IPS DF 6.9 (cell line): ENCODE measurements around the gene GCAT.
A peak's percentile ranks its signal among the peaks of the same experiment; 100 is the strongest.

Experiments used
- DNase-seq: peaks from one replicate; pipeline ENCODE4 v3.0.0-alpha.2; 2013; ENCODE audit warnings: low read depth, low spot score
- H3K27ac ChIP-seq: one replicate; pipeline ENCODE4 v1.5.1; 2013; ENCODE audit warnings: low read length, control low read depth
- H3K27me3 ChIP-seq: 2 replicates; pipeline ENCODE4 v1.6.1; 2013; ENCODE audit warnings: mild to moderate bottlenecking, low read length; ENCODE audit not compliant: control insufficient read depth, insufficient read depth
- H3K36me3 ChIP-seq: 2 replicates; pipeline ENCODE4 v1.6.1; 2013; ENCODE audit warnings: low read length; ENCODE audit not compliant: control insufficient read depth, insufficient read depth
- H3K4me1 ChIP-seq: 2 replicates; pipeline ENCODE4 v1.6.1; 2013; ENCODE audit warnings: low read length; ENCODE audit not compliant: control insufficient read depth, insufficient read depth
- H3K4me3 ChIP-seq: 2 replicates; pipeline ENCODE4 v1.5.1; 2013; ENCODE audit warnings: mild to moderate bottlenecking, low read length
- H3K9me3 ChIP-seq: 2 replicates; pipeline ENCODE4 v1.6.1; 2013; ENCODE audit warnings: low read length, inconsistent platforms; ENCODE audit not compliant: control insufficient read depth, insufficient read depth
- WGBS: extraction: QIAGEN DNeasy Blood & Tissue Kit; methylation state at CpG from one replicate; pipeline ENCODE4 v1.1.7; 2013; ENCODE audit warnings: mixed read lengths, missing lambda C conversion rate; ENCODE audit not compliant: insufficient read length, insufficient coverage; 5-methylcytosine and 5-hydroxymethylcytosine counted together

Gene GCAT

GRCh38 chr22:37822079-37822833 is 14.5 kb downstream of the GCAT start:
- Histone ChIP-seq H3K27me3 (peaks cover 9% of the 10 kb centered on the region; the same call in 1 of the 2 replicates), H3K9me3 (no peaks in the 10 kb centered on the region), H3K4me3 (no peak overlapping the region), H3K4me1 (peaks cover 13% of the 10 kb centered on the region), H3K27ac (no peak overlapping the region), H3K36me3 (no peaks in the 10 kb centered on the region; the same call in 1 of the 2 replicates)
- WGBS = no CpG with 5 or more reads among the region's 8 CpGs
- DNase-seq = no peak

- no CpG with 5 or more reads among the region's 21 CpGs for WGBS
- DNase-seq = no peak
- H3K36me3 ChIP-seq = no peaks in the 10 kb centered on the region; the same call in 1 of the 2 replicates
- H3K4me3 ChIP-seq = no peak within 1 kb of the TSS
- no peaks in the 10 kb centered on the region for H3K9me3 ChIP-seq
- H3K27ac ChIP-seq = no peak within 1 kb of the TSS
- peaks cover 9% of the 10 kb centered on the region; the same call in 1 of the 2 replicates for H3K27me3 ChIP-seq
- peaks cover 11% of the 10 kb centered on the region for H3K4me1 ChIP-seq
These were observed 15.6 kb downstream of the GCAT start, which contains the start of gene GALR3 for GRCh38 chr22:37823134-37823985. Gene GALR3 (plus strand): TSS chr22:37823382. CDS start chr22:37823407, 25 bp downstream.

GRCh38 chr22:37824674-37825641 is 17.2 kb downstream of the GCAT start:
- no peaks in the 10 kb centered on the region for H3K9me3 ChIP-seq
- H3K4me3 ChIP-seq = peak overlapping the region; percentile 75
- no peaks in the 10 kb centered on the region; the same call in 1 of the 2 replicates for H3K36me3 ChIP-seq
- H3K4me1 ChIP-seq = peaks cover 9% of the 10 kb centered on the region
- peaks cover 9% of the 10 kb centered on the region; the same call in 1 of the 2 replicates for H3K27me3 ChIP-seq
- H3K27ac ChIP-seq = no peak overlapping the region
- WGBS = no CpG with 5 or more reads among the region's 135 CpGs
- no peak for DNase-seq

- Histone ChIP-seq H3K4me1 (peaks cover 9% of the 10 kb centered on the region), H3K27me3 (peaks cover 9% of the 10 kb centered on the region; the same call in 1 of the 2 replicates), H3K4me3 (no peak overlapping the region), H3K9me3 (no peaks in the 10 kb centered on the region), H3K36me3 (peaks cover 10% of the 10 kb centered on the region), H3K27ac (no peak overlapping the region)
- no peak for DNase-seq
- no CpG with 5 or more reads among the region's 9 CpGs for WGBS
These were observed 19.3 kb downstream of the GCAT start for GRCh38 chr22:37827056-37827455.

GRCh38 chr22:37830093-37830842 is 22.5 kb downstream of the GCAT start:
- Histone ChIP-seq H3K27ac (no peak overlapping the region), H3K4me3 (no peak overlapping the region), H3K4me1 (no peaks in the 10 kb centered on the region), H3K36me3 (peaks cover 19% of the 10 kb centered on the region), H3K9me3 (no peaks in the 10 kb centered on the region), H3K27me3 (peaks cover 5% of the 10 kb centered on the region; the same call in 1 of the 2 replicates)
- WGBS = no CpG with 5 or more reads among the region's 14 CpGs
- DNase-seq = no peak

GRCh38 chr22:37831472-37831871 is 23.7 kb downstream of the GCAT start:
- no peak overlapping the region for H3K27ac ChIP-seq
- no CpG with 5 or more reads among the region's 11 CpGs for WGBS
- H3K36me3 ChIP-seq = peaks cover 19% of the 10 kb centered on the region

GRCh38 chr22:37832022-37832857 is 24.5 kb downstream of the GCAT start:
- Histone ChIP-seq H3K4me1 (no peaks in the 10 kb centered on the region), H3K36me3 (peaks cover 19% of the 10 kb centered on the region), H3K4me3 (no peak overlapping the region), H3K9me3 (no peaks in the 10 kb centered on the region), H3K27ac (no peak overlapping the region), H3K27me3 (no peaks in the 10 kb centered on the region)
- WGBS = no CpG with 5 or more reads among the region's 16 CpGs
- no peak for DNase-seq

More at GRCh38 chr22:37831472-37831871, 23.7 kb downstream of the GCAT start:
- DNase-seq = no peak
- Histone ChIP-seq H3K4me1 (no peaks in the 10 kb centered on the region), H3K4me3 (no peak overlapping the region), H3K9me3 (no peaks in the 10 kb centered on the region), H3K27me3 (no peaks in the 10 kb centered on the region)

GRCh38 chr22:37842015-37842793 is 34.5 kb downstream of the GCAT start:
- no peaks in the 10 kb centered on the region for H3K27me3 ChIP-seq
- H3K9me3 ChIP-seq = no peaks in the 10 kb centered on the region
- H3K4me3 ChIP-seq = no peak overlapping the region
- no peaks in the 10 kb centered on the region for H3K36me3 ChIP-seq
- WGBS = no CpG with 5 or more reads among the region's 10 CpGs
- no peaks in the 10 kb centered on the region for H3K4me1 ChIP-seq
- no peak overlapping the region for H3K27ac ChIP-seq
- DNase-seq = no peak
